Right ventricle myocardium superior (tissue), 1 donor: ENCODE data around the gene SLC5A2. TPM values are rescaled to one million over a fixed set of nuclear protein-coding genes. Genes with fewer than 3 reads are reported as not detected.
A peak's percentile ranks its signal among the peaks of the same experiment; 100 is the strongest.
"Not testable (repeated sequence)": the region's sequence is repeated elsewhere in the genome, so short reads cannot be mapped to it uniquely, and the experiment has no call there.

Source experiments
- ATAC-seq: fragments of 200-7000 bp; cut with Tn5 transposase; one replicate; pipeline ENCODE4 v1.9.1; 2020; ENCODE audit warnings: mild to moderate bottlenecking; ENCODE audit not compliant: poor library complexity
- DNase-seq: peaks from one replicate; pipeline ENCODE4 v3.0.0-alpha.2; 2020
- intact Hi-C: fragments of 100-400 bp; cut with DNase I; formaldehyde crosslinking; loops from one replicate; pipeline ENCODE4 v1.11.2; 2022
- long read RNA-seq: library from polyadenylated mRNA; unstranded; transcript quantifications from one replicate; pipeline ENCODE4 v2.0.0, GENCODE V29; 2021
- total RNA-seq: library from RNA; stranded (reverse); fragmentation: NEBNext Ultra II Directional; extraction: Animal tissue kit (Norgen Biotek cat#: 25700); gene quantifications from one replicate; pipeline ENCODE4 v1.2.1, GENCODE V29; 2021
- donor health status: DM: no; HTN: yes; CAD: no; lungs with severe emphysema.

Gene SLC5A2
- not detected for total RNA-seq
- long read RNA-seq, partial matches to known transcripts: 0 of 3 reads
- long read RNA-seq, other reads (novel, unspliced or antisense): 3 of 3 reads

DNA sequence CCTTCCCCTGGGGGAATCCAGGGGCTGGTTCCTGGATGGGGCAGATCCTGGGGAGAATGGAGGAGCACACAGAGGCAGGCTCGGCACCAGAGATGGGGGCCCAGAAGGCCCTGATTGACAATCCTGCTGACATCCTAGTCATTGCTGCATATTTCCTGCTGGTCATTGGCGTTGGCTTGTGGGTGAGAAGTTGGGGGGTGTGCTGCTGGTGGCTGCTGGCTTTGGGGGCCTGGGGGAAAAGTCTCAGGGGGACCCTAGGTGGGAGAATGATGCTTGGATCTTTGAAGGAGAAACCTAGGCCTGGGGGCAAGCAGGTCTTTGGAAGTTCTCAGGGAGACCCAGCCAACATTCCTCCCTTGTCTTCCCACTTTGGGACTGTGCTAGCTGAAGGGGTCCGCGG is at the start of gene SLC5A2:
Gene SLC5A2 (plus strand): TSS at position 43 of the 400 bp plus-strand sequence. CDS start 14 bp downstream, at position 57.
- intact Hi-C loops: no loop called here
- no peak for ATAC-seq

DNA sequence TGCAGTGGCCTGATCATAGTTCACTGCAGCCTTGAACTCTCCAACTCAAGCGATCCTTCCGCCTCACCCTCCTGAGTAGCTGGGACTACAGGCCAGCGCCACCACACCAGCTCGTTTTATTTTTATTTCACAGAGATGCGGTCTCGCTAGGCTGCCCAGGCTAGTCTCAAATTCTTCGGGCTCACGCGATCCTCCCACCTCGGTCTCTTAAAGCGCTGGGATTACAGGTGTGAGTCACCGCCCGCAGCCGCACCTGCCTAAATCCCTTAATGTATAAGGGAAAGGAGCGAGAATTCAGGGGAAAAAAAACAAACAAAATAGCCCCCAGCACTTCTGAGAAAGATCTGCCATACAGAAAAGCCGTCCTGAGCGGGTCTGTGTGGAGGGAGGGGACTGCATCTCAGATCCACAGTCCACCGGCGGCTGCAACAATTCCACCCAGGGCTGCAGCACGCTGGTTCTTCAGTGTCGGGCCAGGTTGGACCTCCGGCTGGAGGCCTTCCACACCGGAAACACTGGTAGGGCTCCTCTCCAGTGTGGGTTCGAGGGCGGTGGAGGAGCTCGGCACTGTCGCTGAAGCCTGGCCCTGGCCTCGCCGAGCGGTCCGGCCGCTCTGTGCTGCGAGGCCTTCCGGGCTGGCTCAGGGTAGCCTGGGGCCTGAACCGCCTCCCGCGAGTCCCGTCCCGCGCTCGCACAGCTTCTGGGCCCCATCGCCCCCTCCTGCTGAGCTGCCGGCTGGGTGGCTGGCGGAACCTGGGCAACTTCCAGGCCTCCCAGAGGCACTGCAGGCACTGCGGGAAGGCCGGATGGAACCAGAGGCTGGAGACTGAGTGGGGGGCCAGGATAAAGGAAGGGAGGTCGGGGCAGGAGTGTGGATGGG is 47.3 kb upstream of the SLC5A2 start:
- DNase-seq (no peak), ATAC-seq (no peak)
- intact Hi-C loops: no loop called here

More for the DNA sequence above, at the start of gene SLC5A2:
- no peak for DNase-seq

DNA sequence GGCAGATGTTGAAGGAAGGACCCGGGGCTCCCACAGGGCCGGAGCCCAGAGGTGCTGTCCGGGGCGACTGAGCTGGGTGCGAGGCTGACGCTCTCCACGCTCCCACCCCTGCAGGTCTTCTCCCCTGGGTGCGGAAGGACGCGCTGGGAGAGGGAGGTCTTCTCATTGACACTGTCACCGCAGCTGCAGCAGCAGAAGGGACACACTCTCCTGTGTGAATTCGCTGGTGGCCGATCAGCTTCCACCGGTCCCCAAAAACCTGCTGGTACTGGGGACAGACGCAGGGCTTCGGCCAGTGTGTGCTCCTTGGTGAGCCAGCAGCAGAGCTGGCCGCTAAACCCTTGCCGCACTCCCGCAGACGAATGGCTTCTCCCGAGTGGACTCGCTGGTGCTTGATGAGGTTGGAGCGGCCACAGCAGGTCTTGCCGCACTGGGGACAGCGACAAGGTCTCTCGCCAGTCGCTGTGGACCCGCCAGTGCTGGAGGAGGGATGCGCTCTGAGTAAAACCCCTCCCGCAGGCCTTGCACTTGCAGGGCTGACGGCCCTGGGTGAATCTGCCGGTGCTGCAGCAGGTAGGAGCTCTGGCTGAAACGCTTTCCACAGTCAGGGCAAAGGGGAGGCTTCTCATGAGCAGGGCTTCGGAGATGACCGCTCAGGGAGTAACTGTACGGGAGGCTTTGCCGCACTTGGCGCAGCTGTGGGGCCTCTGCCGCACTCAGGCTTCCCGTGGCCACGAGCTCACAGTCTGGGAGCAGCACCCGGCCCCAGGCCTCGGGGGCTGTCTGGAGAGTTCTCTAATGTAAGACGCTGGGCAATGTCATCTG is 46.5 kb upstream of the SLC5A2 start:
- intact Hi-C loops: no loop called here

DNA sequence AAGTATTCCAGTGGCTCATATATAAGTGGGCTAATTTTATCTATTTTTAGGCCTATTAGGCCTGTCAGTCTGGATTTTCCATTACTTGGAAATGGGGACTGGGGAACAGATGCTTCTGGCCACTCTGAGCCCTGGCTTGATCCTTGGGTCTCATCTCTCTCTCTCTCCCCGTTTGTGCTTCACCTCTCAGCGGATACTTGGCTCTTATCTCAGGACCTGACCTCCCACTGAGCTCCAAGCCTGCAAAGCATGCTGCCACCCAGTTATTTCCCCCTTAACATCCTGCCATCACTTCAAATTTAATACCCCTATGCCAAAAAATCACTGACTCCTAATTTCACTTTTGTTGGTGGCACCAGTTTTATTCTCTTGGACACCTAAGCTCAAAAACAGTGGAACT is 44.5 kb upstream of the SLC5A2 start:
- DNase-seq: no peak
- ATAC-seq: no peak
- intact Hi-C loops: no loop called here

More for the DNA sequence above, 46.5 kb upstream of the SLC5A2 start:
- ATAC-seq: no peak
- DNase-seq: no peak

DNA sequence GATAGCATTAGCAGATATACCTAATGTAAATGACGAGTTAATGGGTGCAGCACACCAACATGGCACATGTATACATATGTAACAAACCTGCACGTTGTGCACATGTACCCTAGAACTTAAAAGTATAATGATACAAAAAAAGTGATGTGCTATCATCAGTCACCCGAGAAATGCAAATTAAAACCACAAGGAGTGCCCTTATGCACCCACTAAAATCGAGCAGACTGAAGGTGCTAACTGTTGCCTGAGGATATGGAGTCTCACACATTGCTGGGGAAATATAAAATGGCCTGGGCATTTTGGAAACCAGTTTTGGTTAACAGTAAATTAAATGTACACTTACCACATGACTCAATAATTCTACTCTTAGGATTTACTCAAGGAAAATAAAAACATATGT is 43.9 kb upstream of the SLC5A2 start:
- intact Hi-C loops, DNase-seq, ATAC-seq: not testable (repeated sequence)

DNA sequence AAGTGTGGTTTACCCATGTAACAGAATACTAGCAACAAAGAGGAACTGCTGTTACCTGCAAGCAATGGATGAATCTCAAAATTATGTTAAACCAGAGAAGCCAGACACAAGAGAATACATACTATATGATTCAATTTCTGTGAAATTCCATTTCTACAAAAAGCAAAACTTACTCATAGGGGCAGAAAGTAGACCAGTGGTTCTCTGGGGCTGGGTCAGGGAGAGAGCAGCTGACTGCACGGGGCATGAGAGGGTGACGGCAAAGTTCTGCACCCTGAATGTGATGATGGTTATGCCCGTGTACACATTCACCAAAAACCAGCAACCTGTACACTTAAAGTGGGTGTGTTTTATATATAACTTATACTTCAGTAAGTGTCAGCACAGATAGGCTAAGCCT is 43.4 kb upstream of the SLC5A2 start:
- intact Hi-C loops: no loop called here
- no peak for ATAC-seq
- DNase-seq: no peak

DNA sequence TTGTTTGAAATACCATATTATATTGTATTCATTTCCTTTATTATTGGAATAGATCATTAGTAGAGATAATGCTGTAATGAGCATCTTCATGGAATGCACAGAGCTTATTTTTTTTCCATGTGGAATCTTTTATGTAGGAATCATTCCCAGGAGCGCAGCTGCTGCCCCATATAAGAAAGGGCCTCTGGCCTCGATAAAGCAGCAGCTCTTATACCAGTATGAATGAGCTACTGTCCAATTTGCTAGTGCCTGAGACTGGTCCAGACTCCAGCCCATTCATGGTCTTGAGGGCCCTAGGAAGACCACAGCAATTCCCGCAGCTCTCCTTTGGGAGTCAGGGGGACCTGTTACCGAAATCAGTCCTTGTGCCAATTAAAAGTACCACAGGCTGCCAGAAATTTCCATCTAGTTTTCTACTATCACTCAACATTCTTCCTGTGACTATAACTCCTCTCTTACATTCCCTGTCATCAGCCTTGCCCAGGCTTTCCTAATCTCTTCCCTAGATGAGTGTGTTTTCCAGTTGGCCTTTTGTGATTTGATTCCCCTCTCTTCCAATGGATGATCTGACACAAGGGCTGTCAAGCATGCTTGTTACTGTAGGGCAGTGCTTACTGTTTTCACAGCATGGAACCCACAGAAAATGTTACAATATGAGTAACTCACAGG is 42.3 kb upstream of the SLC5A2 start:
- no peak for ATAC-seq
- intact Hi-C loops: loop anchor here (5.0 to 10.0 kb wide), 2 partner anchors 256 to 453 kb away; partner anchors contain the start of genes FUS and HSD3B7
- DNase-seq: no peak

DNA sequence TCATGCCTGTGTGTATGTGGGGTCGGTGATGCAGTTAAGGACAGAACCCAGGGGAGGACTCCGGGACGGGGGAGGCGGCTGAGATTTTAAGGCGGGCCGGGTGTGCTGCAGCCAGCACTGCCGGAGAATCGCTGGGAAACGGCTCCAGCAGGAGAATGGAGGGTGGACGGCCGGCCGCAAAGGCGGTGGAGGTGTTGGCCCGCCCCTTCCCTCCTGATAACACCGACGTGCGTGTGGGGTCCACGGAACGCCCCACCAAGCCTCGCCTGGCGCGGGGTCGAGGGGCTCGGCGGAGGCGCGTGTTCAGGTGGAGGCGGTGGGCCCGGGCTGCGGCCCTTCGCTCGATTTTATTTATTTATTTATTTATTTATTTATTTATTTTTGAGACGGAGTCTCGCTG is 41.0 kb upstream of the SLC5A2 start:
- ATAC-seq (peak; percentile 1), DNase-seq (no peak)
- intact Hi-C loops: loop anchor here (5.0 to 10.0 kb wide), 2 partner anchors 257 to 455 kb away; partner anchors contain the start of genes FUS and HSD3B7

DNA sequence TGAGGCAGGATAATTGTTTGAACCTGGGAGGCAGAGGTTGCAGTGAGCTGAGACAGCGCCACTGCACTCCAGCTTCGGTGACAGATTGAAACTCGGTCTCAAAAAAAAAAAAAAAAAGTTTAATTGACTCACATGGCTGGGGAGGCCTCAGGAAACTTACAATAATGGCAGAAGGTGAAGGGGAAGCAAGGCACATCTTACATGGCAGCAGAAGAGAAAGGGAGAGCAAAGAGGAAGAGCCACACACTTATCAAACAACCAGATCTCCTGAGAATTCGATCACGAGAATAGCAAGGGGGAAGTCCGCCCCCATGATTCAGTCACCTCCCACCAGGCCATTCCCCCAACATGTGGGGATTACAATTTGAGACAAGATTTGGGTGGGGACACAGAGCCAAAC is 37.0 kb upstream of the SLC5A2 start:
- intact Hi-C loops: loop anchor here (10.0 kb wide), 1 partner anchor 261 kb away; the partner anchor contains the start of gene FUS
- not testable (repeated sequence) for DNase-seq, ATAC-seq

DNA sequence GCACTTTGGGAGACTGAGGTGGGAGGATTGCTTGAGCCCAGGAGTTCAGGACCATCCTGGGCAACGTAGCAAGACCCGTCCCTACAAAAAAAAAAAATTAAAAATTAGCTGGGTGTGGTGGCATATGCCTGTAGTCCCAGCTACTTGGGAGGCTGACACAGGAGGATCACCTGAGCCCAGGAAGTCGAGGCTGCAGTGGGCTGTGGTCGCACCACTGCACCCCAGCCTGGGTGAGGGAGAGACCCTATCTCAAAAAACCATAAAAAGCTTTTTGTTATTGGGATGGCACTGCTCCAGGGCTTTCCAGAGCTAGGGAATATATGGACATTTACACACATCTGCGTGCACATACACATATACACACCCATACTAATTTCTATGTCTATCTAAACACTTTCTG is 31.7 kb upstream of the SLC5A2 start:
- no peak for DNase-seq
- intact Hi-C loops: no loop called here
- no peak for ATAC-seq

DNA sequence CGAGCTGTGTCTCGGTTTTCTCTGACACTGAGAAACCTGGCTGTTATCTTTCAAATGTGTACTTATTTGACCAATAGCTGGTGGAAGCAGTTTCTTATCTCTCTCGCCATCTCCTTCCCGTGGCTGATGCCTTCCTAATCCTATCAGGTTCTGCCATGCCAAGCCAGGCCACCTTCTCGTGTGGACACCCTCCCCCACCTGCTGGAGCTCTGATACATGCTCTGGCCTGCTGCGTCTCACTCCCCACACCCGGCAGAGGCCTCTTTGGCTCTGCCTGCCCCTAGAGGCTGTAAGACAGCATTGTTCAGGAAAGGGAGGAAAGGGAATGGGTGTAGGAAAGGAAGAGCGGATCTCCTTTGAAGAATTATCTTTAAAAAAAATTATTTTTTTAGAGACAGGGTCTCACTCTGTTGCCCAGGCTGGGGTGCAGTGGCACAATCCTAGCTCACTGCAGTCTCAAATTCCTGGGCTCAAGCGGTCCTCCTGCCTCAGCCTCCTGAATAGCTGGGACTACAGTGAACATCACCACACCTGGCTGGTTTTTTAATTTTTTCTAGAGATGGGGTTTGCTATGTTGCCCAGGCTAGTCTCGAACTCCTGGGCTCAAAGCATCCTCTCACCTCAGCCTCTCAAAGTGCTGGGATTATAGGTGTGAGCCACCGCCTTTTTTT is 31.1 kb upstream of the SLC5A2 start:
- peak; percentile 71 for ATAC-seq
- intact Hi-C loops: no loop called here
- peak; percentile 63 for DNase-seq

DNA sequence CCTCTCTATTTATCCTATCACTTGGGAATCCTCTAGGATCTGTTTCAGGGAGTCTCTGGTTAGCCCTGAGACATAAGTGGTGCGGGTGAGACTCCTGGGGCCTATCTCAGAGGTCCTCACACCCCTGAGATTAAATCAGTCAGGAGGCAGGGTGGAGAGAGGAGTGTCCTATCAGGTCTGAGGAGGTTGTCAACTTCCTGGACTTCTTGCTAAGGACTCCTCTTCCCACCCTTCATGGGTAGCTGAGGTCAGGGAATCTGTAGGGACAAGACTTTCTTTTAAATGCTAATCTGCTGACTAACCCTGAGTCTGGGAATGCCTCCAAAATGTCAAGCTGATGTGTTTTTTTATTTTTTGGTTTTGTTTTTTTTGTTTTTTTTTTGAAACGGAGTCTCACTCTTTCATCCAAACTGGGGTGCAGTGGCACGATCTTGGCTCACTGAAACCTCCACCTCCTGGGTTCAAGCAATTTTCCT is 30.3 kb upstream of the SLC5A2 start:
- ATAC-seq: peak; percentile 50
- DNase-seq: no peak
- intact Hi-C loops: no loop called here

DNA sequence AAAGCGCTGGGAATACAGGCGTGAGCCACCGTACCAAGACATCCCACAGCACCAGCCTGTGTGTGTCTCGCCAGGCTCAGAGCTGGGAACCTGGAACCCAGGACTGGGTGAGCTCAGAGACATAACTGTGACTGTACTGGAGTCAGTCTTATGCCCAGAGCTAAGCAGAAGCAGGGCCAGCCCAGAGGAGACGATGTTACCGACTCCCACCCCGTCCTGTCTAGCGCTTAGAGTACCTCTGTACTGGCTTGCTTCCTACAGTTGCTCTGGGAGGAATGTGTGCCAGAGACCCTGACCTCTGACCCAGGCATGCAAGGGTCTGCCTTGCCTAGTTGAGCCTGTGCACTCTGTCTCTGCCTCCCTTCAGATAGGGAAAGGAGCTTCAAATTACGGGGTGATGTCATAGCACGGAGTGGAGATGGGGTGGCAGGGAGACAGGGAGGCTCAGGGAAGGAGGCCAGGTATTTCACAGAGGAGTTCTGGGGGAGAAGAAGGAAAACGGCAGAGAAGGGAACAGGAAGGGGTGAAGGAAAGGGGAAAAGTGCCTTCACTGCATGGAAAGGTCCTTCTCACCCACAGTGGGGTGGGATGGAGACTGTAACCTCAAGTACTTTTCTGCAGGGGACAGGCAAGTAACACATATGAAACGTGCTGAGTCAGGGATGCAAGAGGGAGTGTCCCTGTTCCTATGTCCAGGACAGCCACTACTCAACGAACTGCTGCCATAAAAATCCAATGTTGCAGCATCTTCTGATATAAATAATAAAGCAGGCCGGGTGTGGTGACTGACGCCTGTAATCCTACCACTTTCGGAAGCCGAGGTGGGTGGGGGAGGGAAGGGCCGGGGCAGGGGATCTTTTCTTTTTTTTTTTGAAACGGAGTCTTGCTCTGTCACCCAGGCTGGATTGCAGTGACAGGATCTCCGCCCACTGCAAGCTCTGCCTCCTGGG is 29.4 kb upstream of the SLC5A2 start:
- peak; percentile 68 for DNase-seq
- intact Hi-C loops: no loop called here
- peak; percentile 16 for ATAC-seq

DNA sequence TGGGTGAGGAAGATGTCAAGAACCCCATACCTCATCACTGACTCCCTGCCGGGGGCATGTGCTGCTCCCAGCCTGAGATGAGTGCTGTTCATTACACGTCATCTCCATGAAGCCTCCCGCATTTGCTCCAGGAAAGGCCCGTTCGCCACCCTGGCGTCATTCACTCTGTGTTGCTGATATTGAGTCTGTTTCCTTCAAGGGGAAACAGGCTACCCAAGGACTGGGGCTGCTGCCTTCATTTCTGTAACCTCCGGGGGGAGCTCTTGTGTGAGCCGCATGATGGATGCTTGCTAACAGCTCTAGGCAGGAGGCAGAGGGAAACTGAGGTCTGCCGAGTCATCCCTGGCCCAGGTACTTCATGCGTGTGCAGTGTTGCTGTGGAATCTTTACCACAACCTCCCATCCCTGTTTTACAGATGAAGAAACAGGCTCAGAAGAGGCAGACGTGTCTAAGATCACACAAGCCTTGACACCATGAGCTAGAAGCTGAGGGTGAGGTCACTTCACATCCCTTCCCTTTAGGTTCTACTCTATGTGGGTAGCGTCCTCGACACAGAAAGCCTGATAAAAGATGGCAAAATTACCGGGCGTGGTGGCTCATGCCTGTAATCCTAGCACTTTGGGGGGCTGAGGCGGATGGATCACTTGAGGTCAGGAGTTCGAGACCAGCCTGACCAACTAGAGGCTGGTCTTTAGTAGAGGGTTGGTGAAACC is 27.2 kb upstream of the SLC5A2 start:
- ATAC-seq (no peak), DNase-seq (no peak)
- intact Hi-C loops: no loop called here

DNA sequence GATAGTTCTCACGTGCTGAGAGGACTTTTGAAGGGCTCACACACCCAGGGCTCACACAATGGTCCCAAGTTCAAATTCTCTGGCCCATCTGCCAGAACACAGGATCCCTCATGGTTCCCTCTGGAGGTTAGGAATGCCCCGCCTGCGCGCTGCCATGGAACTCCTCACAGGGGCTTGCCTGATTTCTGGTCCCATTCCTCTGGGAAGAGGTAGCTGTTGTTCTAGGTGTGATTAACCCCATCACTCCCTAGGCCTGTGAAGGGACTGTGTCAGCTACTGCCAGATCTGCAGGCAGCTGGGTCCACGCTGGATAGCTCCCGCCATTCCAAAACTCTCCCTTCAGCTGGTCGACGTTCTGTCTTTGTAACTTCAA is 25.9 kb upstream of the SLC5A2 start:
- DNase-seq (no peak), ATAC-seq (no peak)
- intact Hi-C loops: no loop called here

DNA sequence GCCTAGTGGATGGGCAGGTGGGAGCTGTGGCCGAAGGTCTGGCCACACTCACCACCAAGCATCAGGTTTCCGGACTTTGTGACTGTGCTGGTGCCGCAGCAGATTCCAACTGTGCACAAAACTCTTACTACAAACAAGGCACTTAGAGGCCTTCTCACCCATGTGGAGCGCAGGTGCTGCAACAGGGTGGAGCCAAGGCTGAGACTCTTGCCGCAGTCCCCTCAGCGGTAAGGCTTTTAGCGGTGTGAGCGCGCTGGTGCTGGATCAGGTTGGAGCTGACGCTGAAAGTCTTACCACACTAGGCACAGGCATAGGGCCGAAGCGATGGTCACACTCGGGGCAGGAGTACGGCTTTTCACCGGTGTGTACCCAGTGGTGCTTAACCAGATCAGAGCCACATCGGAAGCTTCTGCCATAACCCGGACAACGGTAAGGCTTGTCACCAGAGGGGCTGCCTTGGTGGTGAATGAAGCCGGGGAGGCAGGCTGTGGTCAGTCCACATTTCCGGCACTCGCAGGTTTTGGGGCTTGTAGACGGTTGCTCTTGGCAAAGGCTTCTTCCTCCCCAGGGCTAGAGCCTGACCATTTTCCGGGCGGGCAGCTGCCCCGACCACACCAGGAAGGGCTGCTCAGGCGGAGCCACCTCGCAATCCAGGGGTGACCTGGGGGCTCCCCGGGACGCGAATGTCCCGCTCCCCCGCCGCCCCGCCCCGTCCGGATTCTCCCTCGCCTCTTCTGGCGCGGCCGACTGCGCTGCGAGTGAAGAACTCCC is 24.7 kb upstream of the SLC5A2 start:
- ATAC-seq (peak; percentile 0), DNase-seq (peak; percentile 76)
- intact Hi-C loops: no loop called here
